GM19438 (cell line): ENCODE data around the gene RIPOR3.

ENCODE experiments used
- ATAC-seq: cut with Tn5 transposase; IDR thresholded peaks from one replicate; pipeline ENCODE4 v1.9.1; 2021; ENCODE audit warnings: low read depth; ENCODE audit not compliant: unreplicated experiment

RIPOR3 gene

GRCh38 chr20:50562262-50562701 is 129.1 kb downstream of the RIPOR3 start:
- no peak for ATAC-seq

- no peak for ATAC-seq
Observed at GRCh38 chr20:50561379-50562078, 129.8 kb downstream of the RIPOR3 start.

GRCh38 chr20:50560867-50561266 is 130.5 kb downstream of the RIPOR3 start:
- ATAC-seq: no peak

- no peak for ATAC-seq
Observed at GRCh38 chr20:50559856-50560638, 131.3 kb downstream of the RIPOR3 start.

GRCh38 chr20:50559149-50559548 is 132.2 kb downstream of the RIPOR3 start:
- no peak for ATAC-seq

- ATAC-seq: no peak
Observed at GRCh38 chr20:50558483-50558925, 132.8 kb downstream of the RIPOR3 start.

- ATAC-seq: no peak
Observed at GRCh38 chr20:50557549-50558134, 133.7 kb downstream of the RIPOR3 start.

GRCh38 chr20:50555662-50556061 is 135.7 kb downstream of the RIPOR3 start:
- no peak for ATAC-seq

GRCh38 chr20:50554694-50555579 is 136.4 kb downstream of the RIPOR3 start:
- ATAC-seq: no peak

- no peak for ATAC-seq
Observed at GRCh38 chr20:50552979-50553378, 138.4 kb downstream of the RIPOR3 start.

- no peak for ATAC-seq
Observed at GRCh38 chr20:50551288-50551687, 140.1 kb downstream of the RIPOR3 start.

- no peak for ATAC-seq
Observed at GRCh38 chr20:50550531-50550930, 140.8 kb downstream of the RIPOR3 start.

- ATAC-seq: no peak
Observed at GRCh38 chr20:50548396-50548795, 142.9 kb downstream of the RIPOR3 start.

- ATAC-seq: no peak
Observed at GRCh38 chr20:50547964-50548363, 143.4 kb downstream of the RIPOR3 start.

GRCh38 chr20:50546729-50547314 is 144.5 kb downstream of the RIPOR3 start:
- ATAC-seq: no peak

GRCh38 chr20:50545126-50545525 is 146.2 kb downstream of the RIPOR3 start:
- no peak for ATAC-seq

GRCh38 chr20:50543326-50543725 is 148.0 kb downstream of the RIPOR3 start:
- no peak for ATAC-seq

- peak; percentile 41 for ATAC-seq
Observed at GRCh38 chr20:50541606-50542041, 149.7 kb downstream of the RIPOR3 start.

GRCh38 chr20:50540620-50541605 is 150.4 kb downstream of the RIPOR3 start:
- no peak for ATAC-seq
